Parathyroid adenoma (tissue), 2 donors: Measurements from ENCODE around the gene CMYA5.

Source experiments
- H2AFZ ChIP-seq: fragments of 300-600 bp; sonication (generic); one replicate; pipeline ENCODE4 v1.7.0; 2017; ENCODE audit warnings: antibody characterized with exemption, mild to moderate bottlenecking
- H3K27ac ChIP-seq: fragments of 300-600 bp; sonication (generic); one replicate; pipeline ENCODE4 v1.7.0; 2017
- H3K27me3 ChIP-seq: fragments of 300-600 bp; sonication (generic); one replicate; pipeline ENCODE4 v1.7.0; 2017; ENCODE audit warnings: low read length; ENCODE audit not compliant: control insufficient read depth, insufficient read depth
- H3K36me3 ChIP-seq: fragments of 300-600 bp; sonication (generic); one replicate; pipeline ENCODE4 v1.7.0; 2017; ENCODE audit warnings: low read length; ENCODE audit not compliant: control insufficient read depth, insufficient read depth
- H3K4me1 ChIP-seq: fragments of 300-600 bp; sonication (generic); one replicate; pipeline ENCODE4 v1.7.0; 2017; ENCODE audit warnings: control low read depth
- H3K4me2 ChIP-seq: fragments of 300-600 bp; sonication (generic); one replicate; pipeline ENCODE4 v1.7.0; 2017; ENCODE audit warnings: low read length
- H3K4me3 ChIP-seq: fragments of 300-600 bp; sonication (generic); one replicate; pipeline ENCODE4 v1.7.0; 2017; ENCODE audit warnings: low read depth, low read length
- H3K79me2 ChIP-seq: fragments of 300-600 bp; sonication (generic); one replicate; pipeline ENCODE4 v1.7.0; 2017; ENCODE audit warnings: control low read depth
- H3K9ac ChIP-seq: fragments of 300-600 bp; sonication (generic); one replicate; pipeline ENCODE4 v1.7.0; 2017; ENCODE audit warnings: mild to moderate bottlenecking
- H3K9me3 ChIP-seq: fragments of 300-600 bp; sonication (generic); one replicate; pipeline ENCODE4 v1.7.0; 2017; ENCODE audit warnings: low read length; ENCODE audit not compliant: control insufficient read depth
- CTCF ChIP-seq: fragments of 300-600 bp; sonication (generic); IDR thresholded peaks from one replicate; pipeline ENCODE4 v1.7.0; 2017; ENCODE audit warnings: antibody characterized with exemption, mild to moderate bottlenecking
- donor health status: primary hyperparathyroidism.

The CMYA5 gene

DNA sequence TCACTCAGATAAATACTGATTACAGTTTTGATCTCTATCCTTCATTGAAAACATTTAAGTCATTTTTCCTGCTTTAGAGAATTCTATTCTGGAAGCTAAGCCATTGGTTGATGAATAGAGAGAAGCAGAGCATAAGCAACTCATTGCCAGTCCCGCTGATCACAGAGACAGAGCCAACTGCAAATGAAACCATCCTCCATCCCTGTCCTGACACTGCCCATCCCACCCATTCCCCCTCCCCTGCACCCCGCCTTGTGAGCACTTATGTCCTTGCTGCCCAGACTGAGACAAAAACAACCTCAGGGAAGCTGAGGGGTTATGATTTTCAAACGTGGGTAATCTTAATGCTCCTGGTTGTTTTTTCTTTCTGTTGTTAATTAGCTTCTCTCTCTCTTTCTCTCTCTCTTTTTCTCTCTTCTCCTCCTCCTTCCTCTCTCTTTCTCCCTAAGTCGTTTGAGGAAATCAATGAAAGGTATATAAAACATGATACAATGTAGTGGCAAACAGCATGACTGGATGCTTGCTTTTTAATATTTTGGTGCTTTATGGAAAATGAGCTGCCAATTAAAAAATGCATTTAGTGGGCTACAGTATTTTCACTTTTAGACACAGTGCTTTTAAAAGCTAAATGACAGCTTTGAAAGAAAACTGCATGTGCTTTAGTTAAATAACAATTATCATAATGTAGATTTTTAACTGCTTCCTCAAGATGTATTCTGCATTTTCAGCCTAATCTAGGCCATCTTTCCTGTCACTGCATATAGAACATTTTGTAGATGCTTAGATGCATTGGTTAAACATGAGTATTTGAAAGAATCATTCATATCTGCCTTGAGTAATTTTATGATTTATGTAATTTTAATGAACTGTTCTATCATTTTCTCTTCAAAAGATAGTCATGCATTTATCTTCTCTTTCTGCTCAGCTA, 57.3 kb downstream of the CMYA5 start:
- Histone ChIP-seq H3K36me3 (no peaks in the 10 kb centered on the region), H3K4me2 (no peak overlapping the region), H3K27ac (no peak overlapping the region)

DNA sequence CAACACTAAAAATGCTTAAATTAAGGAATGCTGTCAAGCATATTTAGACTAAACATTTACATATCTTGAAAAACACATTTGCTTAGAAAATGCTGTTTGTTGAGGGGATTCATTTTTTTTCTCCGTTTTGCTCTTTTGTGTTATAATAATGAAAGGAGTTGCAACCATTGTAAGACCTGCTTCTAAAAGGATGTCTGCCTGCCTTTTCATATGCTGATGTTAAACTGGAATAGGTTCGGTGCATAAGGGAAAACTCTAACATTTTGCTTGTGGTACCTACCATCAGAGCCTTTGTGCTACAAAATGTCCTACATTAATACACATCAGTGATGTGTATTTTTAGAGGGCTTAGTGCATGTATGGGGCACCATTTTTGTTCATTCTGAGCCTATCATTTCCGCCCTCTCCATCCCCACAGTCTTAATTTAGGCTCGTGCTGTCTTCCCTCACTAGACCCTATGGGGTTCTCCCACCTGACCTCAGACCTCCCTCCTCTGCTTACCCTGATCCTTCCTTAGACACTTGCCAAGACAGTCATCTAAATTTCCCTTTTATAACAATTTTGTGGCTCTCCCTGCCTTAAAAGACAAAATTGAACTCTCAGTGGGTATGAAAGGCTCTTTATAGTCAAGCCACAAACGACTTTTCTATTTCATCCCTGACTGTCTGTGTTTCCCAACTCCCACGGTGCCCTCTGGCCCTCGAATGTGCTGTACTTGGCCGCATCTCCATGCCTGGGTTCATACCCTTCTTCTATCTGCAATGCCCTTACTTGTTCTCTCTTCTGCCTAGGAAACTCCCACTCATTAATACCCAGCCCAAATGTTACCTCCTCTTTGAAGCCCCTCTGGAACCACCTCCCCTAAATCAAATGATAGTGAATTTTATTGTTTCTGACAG, 61.2 kb downstream of the CMYA5 start:
- no peak for TF ChIP-seq CTCF
- H3K27ac ChIP-seq = no peak overlapping the region

More for the DNA sequence above, 57.3 kb downstream of the CMYA5 start:
- Histone ChIP-seq H3K4me3 (no peak overlapping the region), H3K27me3 (no peaks in the 10 kb centered on the region), H3K9me3 (no peaks in the 10 kb centered on the region), H3K79me2 (no peaks in the 10 kb centered on the region), H3K9ac (no peak overlapping the region), H2AFZ (no peak overlapping the region), H3K4me1 (no peaks in the 10 kb centered on the region)
- no peak for TF ChIP-seq CTCF

GRCh38 chr5:79753092-79753491, 63.5 kb downstream of the CMYA5 start:
- H3K4me2 ChIP-seq = no peak overlapping the region
- H3K36me3 ChIP-seq = no peaks in the 10 kb centered on the region
- no peaks in the 10 kb centered on the region for H3K79me2 ChIP-seq
- H3K4me1 ChIP-seq = no peaks in the 10 kb centered on the region
- no peak overlapping the region for H3K4me3 ChIP-seq
- no peak overlapping the region for H3K27ac ChIP-seq
- no peak overlapping the region for H2AFZ ChIP-seq
- H3K27me3 ChIP-seq = no peaks in the 10 kb centered on the region
- no peak overlapping the region for H3K9ac ChIP-seq
- H3K9me3 ChIP-seq = no peaks in the 10 kb centered on the region
- no peak for TF ChIP-seq CTCF

More for the DNA sequence above, 61.2 kb downstream of the CMYA5 start:
- H3K4me3 ChIP-seq = no peak overlapping the region
- no peaks in the 10 kb centered on the region for H3K27me3 ChIP-seq
- H2AFZ ChIP-seq = no peak overlapping the region
- H3K9ac ChIP-seq = no peak overlapping the region
- no peaks in the 10 kb centered on the region for H3K4me1 ChIP-seq
- H3K36me3 ChIP-seq = no peaks in the 10 kb centered on the region
- no peak overlapping the region for H3K4me2 ChIP-seq
- H3K9me3 ChIP-seq = no peaks in the 10 kb centered on the region
- H3K79me2 ChIP-seq = no peaks in the 10 kb centered on the region

GRCh38 chr5:79753877-79754645, 64.4 kb downstream of the CMYA5 start:
- H2AFZ ChIP-seq = no peak overlapping the region
- no peaks in the 10 kb centered on the region for H3K9me3 ChIP-seq
- H3K27ac ChIP-seq = no peak overlapping the region
- no peak overlapping the region for H3K4me3 ChIP-seq
- no peaks in the 10 kb centered on the region for H3K4me1 ChIP-seq
- no peak for TF ChIP-seq CTCF
- H3K4me2 ChIP-seq = no peak overlapping the region
- H3K79me2 ChIP-seq = no peaks in the 10 kb centered on the region
- no peaks in the 10 kb centered on the region for H3K27me3 ChIP-seq
- H3K9ac ChIP-seq = no peak overlapping the region
- H3K36me3 ChIP-seq = no peaks in the 10 kb centered on the region
